Esophagus mucosa (tissue), 1 donor: ENCODE data around the gene WIZ. TPM values are rescaled to one million over a fixed set of nuclear protein-coding genes. Genes with fewer than 3 reads are reported as not detected.
"Not testable (repeated sequence)": the region's sequence is repeated elsewhere in the genome, so short reads cannot be mapped to it uniquely, and the experiment has no call there.

ENCODE experiments used
- ATAC-seq: fragments of 200-7000 bp; cut with Tn5 transposase; one replicate; pipeline ENCODE4 v1.9.1; 2020
- total RNA-seq: library from RNA; stranded (reverse); gene quantifications from one replicate; pipeline ENCODE4 v1.2.4, GENCODE V29; 2023
- donor health status: DM: yes; HTN: yes; CAD: no.

The WIZ gene
- total RNA-seq, 1 donor from 2014 or later: 19.4 TPM

- ATAC-seq: no peak
These were observed 46.6 kb downstream of the WIZ start for GRCh38 chr19:15403151-15403531.

DNA sequence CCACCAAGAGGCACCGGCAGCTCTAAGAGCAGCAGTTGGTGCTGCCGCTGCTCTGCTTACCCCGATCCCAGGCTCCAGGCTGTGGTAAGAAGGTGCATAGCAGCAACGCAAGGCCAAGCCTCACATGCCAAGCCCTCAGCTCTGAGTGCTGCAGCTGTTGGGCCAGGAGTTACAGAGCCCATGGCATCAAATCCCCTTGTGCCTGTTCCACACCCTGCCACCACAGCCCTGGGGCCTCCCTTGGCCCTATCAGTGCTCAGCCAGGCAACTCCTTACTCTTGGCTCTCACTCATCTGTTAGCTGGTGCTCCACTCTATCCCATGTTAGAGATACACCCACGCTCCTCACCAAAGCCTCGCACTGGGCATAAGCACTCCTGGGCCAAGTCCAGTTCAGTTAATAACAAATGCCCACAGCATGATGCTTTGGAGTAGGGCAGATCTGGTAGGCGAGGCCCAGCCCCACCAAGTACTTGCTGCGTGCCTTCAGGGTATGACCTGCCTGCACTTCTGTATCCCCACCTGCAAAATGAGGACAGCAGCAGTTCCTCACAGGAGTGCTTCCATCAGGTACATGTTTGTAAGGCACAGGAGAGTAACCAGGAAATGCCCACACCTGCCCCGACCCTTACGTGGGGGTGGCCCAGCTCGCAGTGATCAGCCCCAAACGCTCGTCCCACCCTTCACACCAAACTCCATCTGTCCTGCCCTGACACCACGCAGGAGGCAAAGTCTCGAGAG, 47.2 kb downstream of the WIZ start:
- ATAC-seq: no peak

DNA sequence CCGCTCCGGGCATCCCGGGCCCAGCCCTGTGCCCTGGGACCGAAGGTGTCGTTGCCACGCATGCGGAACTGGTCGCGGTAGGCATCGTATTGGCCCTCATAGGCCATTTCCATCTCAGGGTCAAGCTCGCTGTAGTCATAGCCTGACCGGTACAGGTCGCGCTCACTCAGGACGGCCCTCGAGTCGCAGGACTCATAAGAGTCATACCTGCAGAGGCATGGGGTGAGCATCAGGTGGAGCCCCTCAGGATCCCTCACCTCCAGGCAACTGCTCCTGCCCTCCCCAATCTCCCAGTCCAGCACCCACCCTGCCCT, 48.4 kb downstream of the WIZ start:
- ATAC-seq: no peak

DNA sequence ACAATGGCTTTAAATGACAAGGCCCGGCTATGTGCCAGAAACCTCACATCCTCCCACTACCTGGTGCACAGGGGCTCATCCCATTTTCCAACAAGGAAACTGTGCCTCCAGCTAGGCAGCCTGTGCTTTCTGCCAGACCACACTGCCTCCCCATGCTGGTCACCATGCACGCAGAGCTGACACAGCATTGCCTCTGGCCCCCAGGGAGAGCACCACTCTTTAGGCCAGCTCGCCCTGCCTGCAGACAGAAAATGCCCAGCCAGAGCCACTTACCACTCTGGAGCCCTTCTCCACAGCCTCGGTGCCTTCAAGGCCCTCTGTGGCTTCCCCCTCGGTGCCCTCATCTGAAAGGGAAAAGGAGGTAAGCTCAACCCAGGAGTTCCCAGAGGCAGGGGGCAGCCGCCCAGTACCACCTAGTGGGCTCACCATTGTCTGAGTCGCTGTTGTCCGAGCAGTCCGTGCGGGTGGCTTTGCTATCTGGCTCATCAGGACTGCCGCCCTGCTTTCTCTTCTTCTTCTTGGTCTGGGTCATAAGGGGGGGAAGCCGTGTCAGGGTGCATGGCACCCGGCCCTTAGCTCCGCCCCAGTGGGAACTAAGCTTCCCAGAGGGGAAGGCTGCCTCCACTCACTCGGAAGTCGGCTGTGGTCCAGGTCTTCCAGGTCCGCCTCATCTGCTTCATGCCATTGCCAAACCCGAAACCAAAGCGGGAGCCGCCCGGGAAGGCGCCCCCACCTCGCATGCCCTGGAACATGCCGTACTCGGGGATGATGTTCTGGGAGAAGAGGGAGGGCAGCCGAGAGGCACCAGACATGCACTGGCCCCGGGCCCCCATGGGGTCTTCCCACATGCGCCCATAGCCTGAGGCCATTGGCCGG, 49.0 kb downstream of the WIZ start:
- no peak for ATAC-seq

DNA sequence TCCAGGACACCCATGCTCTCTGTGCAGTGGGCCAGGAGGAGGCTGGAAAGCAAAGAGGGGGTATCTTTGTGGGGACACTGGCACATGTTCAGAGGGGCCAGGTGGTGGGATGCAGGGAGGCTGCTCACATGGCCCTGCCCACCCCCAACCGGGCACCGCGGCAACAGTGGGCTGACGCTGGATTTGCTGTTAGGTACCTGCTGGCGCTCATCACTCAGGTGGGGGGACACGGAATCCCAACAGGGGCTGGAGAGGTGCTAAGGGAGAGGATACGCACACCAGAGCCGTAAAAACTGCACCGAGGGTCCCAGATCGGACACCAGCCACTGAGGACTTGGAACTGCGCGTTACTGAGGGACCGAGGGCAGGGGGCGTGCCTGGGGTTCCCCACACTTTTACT, 50.1 kb downstream of the WIZ start:
- no peak for ATAC-seq

DNA sequence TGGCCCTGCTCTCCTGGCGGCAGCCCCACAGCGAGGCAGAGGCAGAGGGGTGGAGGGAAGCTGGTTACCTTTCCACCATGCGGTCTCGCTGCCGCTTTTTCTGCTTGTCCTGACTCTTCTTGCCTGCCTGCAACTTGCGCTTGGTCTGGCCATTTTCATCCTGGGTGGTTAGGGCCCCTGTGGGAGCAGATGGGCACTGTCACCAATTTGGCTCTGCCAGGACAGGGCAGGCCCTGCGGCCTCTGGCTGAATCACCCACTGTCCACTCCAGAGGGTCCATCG, 50.6 kb downstream of the WIZ start:
- ATAC-seq: no peak

DNA sequence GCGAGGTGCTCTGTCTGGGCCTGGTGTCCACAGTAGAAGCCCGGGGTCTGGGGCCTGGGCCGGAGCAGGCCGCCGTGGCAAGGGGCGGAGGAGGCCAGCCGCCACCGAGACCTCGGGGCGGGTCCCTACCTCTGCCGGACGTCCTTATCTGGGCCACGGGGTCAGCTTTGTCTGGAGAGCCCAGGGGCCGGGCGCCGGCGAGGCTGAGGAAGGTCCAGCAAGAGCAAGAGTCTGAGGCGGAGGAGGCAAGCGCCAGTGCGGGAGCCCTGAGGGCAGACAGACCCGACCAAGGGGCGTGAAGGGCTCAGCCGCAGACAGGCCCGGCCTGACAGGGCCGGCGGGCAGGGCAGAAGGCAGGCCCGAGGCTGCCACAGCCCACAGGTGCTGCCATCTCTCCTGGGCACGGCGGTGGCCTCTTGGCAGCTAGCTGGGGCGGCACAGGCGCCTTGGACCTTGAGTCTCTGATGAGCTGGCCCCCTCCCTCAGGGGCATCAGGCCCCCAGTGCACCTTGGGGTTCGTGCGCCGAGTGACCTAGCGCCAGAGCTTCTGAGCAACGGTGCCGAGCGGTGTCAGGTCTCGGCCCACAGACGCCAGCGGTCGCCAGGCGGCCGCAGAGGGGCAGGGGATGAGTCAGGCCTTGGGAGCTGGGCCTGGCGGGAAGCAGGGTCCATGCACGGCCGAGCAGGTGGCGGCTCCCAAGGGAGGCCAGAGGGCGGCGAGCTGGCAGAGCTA, 51.1 kb downstream of the WIZ start:
- no peak for ATAC-seq

GRCh38 chr19:15397782-15398181, 52.0 kb downstream of the WIZ start:
- no peak for ATAC-seq

GRCh38 chr19:15397236-15397635, 52.5 kb downstream of the WIZ start:
- no peak for ATAC-seq

DNA sequence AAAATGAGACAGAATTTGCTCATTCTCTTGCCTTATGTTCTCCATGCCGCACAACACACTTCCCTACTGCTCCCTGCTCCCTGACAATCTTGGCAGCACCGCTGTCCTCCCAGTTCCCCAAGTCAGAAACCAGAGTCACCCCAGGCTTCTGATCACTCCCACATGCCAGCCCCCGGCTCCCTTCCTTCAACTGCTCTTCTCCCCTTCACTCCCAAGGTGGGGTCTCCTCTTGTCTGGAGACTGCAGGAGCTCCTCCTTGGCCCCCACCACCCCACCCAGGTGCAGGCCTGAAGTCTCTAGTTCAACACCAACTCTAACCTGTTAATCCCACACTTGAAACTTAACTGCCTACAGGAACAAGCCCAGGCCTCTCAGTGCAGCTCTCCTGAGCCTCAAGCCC, 53.3 kb downstream of the WIZ start:
- no peak for ATAC-seq

DNA sequence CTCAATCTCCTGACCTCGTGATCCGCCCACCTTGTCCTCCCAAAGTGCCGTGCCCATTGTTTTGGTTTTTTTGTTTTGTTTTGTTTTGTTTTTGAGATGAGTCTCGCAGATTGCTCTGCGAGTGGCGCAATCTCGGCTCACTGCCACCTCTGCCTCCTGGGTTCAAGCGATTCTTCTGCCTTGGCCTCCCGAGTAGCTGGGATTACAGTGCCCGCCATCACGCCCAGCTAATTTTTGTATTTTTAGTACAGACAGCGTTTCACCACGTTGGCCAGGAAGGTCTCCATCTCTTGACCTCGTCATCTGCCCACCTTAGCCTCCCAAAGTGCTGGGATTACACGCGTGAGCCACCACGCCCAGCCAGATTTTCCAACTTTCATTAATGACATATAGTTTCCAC, 54.5 kb downstream of the WIZ start:
- not testable (repeated sequence) for ATAC-seq

DNA sequence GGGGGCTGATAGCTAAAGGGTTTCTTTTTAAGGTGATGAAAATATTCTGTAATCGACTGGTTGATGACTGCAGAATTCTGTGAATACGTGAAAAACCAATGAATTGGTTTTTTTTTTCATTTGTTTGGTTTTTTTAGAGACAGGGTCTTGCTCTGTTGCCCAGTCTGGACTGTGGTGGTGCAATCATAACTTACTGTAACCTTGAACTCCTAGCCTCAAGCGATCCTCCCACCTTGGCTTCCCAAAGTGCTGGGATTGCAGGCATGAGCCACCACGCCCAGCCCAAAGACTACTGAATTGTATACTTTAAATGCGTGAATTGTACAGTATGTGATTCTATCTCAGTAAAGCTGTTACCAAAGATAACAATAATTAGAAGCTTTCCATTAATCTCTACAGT, 55.3 kb downstream of the WIZ start:
- no peak for ATAC-seq

DNA sequence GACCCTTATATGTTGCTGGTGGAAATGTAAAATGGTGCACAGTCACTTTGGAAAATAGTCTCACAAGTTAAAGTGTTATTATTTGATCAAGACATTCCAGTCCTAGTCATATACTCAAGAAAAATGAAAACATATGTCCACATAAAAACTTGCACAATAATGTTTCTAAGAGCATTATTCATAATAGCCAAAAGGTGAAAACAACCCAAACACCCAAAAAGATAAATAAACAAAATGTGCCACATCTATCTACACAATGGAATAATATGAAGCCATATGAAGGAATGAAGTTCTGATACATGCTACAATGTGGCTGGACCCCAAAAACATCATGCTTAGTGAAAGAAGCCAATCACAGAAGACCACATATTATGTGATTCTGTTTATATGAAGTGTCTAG, 55.8 kb downstream of the WIZ start:
- ATAC-seq: no peak

GRCh38 chr19:15390814-15391213, 58.9 kb downstream of the WIZ start:
- no peak for ATAC-seq

DNA sequence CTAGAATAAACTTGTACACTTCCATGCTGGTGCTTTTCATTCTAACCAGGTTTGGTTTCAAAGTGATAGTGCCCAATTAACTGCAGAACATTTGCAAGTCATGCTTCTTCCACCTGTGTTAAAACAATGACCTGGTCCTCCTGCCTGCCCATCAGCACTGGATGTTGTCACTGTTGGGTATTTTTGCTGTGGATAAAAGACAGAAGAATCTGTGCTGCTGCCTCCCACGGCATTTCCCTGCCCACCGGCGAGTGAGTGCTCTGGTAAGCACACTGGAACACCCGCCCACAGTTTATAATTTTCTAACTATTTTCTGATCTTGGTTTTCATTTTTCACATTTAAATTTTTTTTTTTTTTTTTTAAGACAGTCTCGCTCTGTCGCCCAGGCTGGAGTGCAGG, 67.9 kb downstream of the WIZ start:
- ATAC-seq: no peak

DNA sequence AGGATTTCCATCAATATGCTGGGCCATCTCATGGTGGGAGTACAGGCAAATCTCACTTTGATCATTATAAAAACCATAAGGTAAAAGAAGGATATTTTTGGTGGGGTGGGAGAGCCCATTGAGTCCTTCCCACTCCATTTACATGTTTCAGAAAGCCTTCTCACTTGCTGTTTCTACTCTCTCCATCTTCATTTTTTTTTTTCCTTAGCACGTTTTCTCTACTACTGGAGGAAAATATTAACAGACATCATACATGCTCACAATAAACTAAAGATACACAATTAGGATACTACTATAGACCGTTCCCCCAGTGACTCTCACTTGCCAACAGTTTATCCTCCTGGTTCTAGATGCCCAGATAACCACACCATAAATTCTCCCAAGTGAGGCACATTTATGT, 68.3 kb downstream of the WIZ start:
- ATAC-seq: no peak

- peak; percentile 71 for ATAC-seq
These were observed 69.6 kb downstream of the WIZ start for GRCh38 chr19:15379999-15380647.

GRCh38 chr19:15379083-15379998, 70.4 kb downstream of the WIZ start, which contains the start of gene AKAP8:
TSS of gene AKAP8 (minus strand) at chr19:15379787. CDS start at chr19:15379731, 56 bp downstream.
- ATAC-seq: peak; percentile 95

DNA sequence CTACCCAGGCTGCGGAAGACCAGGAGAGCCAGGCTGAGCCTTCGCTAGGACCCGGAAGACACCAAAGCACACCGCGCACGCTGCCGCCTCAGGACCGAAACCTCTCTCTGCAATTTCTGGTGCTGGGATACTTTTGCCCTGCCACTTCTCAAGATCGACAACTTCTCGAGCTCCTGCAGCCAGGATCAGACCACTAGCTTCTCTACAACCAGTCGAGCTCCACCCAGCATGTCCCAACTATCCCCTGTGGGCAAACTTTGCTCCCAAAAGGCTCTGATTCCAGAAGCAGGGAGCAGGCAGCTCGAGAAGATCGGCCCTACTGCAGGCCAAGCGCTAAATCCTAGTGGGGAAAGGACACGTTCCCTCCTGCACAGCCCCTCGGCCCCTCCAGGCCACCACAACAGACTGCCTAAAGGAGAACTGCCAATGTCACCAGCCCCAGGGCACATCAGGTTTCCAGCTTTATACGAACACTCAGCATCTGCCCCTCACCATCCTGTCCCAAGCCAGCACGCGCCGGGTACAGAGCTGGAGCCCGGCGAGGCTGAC, 71.1 kb downstream of the WIZ start:
- no peak for ATAC-seq

DNA sequence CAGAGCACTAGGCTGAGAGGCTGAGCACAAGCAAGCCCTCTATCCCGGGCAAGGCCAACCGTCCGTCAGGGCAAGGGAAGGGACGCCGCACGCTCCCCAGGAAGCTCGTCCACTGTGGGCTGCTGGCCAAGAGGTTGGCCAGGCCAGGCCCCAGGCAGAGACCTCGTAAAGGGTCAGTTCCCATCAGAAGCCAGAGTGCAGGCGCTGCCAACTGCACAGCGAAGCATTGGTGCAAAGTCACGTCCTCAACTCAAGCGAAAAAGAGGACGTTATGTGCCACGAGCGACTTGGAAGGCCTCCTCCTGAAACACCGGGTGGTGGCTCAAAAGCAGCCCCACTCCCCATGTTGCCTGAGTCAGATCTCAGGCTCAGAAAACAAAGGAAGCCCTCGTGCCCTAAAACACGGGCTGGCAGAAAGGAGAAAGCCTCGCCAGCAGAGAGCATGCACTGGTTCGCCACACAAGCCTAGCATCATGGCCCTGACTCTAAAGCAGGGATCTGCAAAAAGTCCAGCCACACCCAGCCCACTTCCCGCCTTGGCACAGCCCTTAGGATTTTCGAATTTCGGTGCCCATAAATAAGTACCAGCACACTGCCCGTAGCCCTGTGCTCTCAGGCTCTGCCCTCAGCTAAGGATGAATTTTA, 74.8 kb downstream of the WIZ start:
- ATAC-seq: no peak

DNA sequence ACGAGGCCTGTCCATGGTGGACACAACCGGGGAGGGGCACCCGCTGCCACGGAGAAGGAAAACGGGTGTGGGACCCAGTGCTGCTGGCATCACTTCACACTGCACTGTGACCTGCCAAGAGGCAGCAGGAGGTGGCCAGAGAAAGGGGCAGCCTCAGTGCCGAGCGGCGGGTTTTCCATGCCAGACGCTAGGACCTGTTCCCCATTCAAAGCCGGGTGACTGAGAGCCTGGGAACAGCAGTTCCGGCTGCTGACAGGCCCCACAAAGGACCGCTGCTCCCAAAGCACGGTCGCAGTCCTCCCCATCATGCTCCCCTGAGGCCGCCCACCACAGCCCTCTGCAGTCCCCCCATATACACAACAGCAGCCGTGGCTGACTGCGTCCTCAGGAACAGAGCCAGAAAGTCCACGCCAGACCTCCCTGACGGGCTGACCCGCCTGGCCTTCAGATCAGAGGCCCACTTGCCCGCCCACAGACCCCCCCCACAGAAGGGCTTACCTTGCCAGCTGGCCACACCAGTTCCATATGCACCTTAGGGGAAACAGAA, 75.6 kb downstream of the WIZ start:
- no peak for ATAC-seq
